ENCODE results near the gene FCRL3.
"Not testable (repeated sequence)": the region's sequence is repeated elsewhere in the genome, so short reads cannot be mapped to it uniquely, and the experiment has no call there.

FCRL3 gene

GRCh38 chr1:157700732-157701131, at the start of gene FCRL3:
TSS of gene FCRL3 (minus strand) at chr1:157700769. CDS start at chr1:157700489, 280 bp downstream.
- peaks cover 0 to 9% of the 10 kb centered on the region in 2 donors for H3K27me3 ChIP-seq (ENCODE audit: control insufficient read depth in 2 of 2, insufficient read depth in 2 of 2, low read length in 2 of 2)
- no peaks in the 10 kb centered on the region for H3K4me1 ChIP-seq (ENCODE audit: control insufficient read depth in 2 of 2, insufficient read depth in 2 of 2, low read length in 2 of 2)
- H3K4me3 ChIP-seq (ENCODE audit: low read length in 2 of 2): no peak within 1 kb of the TSS
- H3K36me3 ChIP-seq (ENCODE audit: control insufficient read depth in 2 of 2, insufficient read depth in 2 of 2, low read length in 2 of 2): no peaks in the 10 kb centered on the region
- no peak within 1 kb of the TSS for H3K9ac ChIP-seq (ENCODE audit: low read depth in 1 of 2, low read length in 2 of 2)
- no peak within 1 kb of the TSS for H3K27ac ChIP-seq (ENCODE audit: low read depth in 2 of 2, low read length in 2 of 2)
- H3K9me3 ChIP-seq (ENCODE audit: control insufficient read depth in 2 of 2, low read length in 2 of 2): no peaks in the 10 kb centered on the region

GRCh38 chr1:157748262-157748817, 47.8 kb upstream of the FCRL3 start:
- Histone ChIP-seq H3K36me3 (ENCODE audit: control insufficient read depth in 2 of 2, insufficient read depth in 2 of 2, low read length in 2 of 2) (no peaks in the 10 kb centered on the region), H3K9ac (ENCODE audit: low read depth in 1 of 2, low read length in 2 of 2) (no peak overlapping the region), H3K4me3 (ENCODE audit: low read length in 2 of 2) (no peak overlapping the region), H3K9me3 (ENCODE audit: control insufficient read depth in 2 of 2, low read length in 2 of 2) (no peaks in the 10 kb centered on the region), H3K27me3 (ENCODE audit: control insufficient read depth in 2 of 2, insufficient read depth in 2 of 2, low read length in 2 of 2) (no peaks in the 10 kb centered on the region), H3K4me1 (ENCODE audit: control insufficient read depth in 2 of 2, insufficient read depth in 2 of 2, low read length in 2 of 2) (no peaks in the 10 kb centered on the region), H3K27ac (ENCODE audit: low read depth in 2 of 2, low read length in 2 of 2) (no peak overlapping the region)

- Histone ChIP-seq H3K36me3 (ENCODE audit: control insufficient read depth in 2 of 2, insufficient read depth in 2 of 2, low read length in 2 of 2) (no peaks in the 10 kb centered on the region), H3K9me3 (ENCODE audit: control insufficient read depth in 2 of 2, low read length in 2 of 2) (no peaks in the 10 kb centered on the region), H3K27me3 (ENCODE audit: control insufficient read depth in 2 of 2, insufficient read depth in 2 of 2, low read length in 2 of 2) (no peaks in the 10 kb centered on the region), H3K9ac (ENCODE audit: low read depth in 1 of 2, low read length in 2 of 2) (no peak overlapping the region), H3K4me1 (ENCODE audit: control insufficient read depth in 2 of 2, insufficient read depth in 2 of 2, low read length in 2 of 2) (no peaks in the 10 kb centered on the region), H3K4me3 (ENCODE audit: low read length in 2 of 2) (no peak overlapping the region), H3K27ac (ENCODE audit: low read depth in 2 of 2, low read length in 2 of 2) (no peak overlapping the region)
Observed at GRCh38 chr1:157739229-157739901, 38.8 kb upstream of the FCRL3 start.

DNA sequence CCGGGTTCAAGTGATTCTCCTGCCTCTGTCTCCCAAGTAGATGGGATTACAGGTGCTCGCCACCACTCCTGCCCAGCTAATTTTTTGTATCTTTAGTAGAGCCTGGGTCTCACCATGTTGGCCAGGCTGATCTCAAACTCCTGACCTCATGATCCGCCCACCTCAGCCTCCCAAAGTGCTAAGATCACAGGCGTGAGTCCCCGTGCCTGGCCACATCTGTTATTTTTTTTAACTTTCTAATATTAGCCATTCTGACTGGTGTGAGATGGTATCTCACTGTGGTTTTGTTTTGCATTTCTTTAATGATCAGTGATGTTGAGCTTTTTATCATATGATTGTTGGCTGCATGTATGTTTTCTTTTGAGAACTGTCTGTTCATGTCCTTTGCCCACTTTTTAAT, 35.4 kb upstream of the FCRL3 start:
- not testable (repeated sequence) for H3K27ac ChIP-seq (ENCODE audit: low read depth in 2 of 2, low read length in 2 of 2); H3K36me3 ChIP-seq (ENCODE audit: control insufficient read depth in 2 of 2, insufficient read depth in 2 of 2, low read length in 2 of 2); H3K9me3 ChIP-seq (ENCODE audit: control insufficient read depth in 2 of 2, low read length in 2 of 2); H3K4me1 ChIP-seq (ENCODE audit: control insufficient read depth in 2 of 2, insufficient read depth in 2 of 2, low read length in 2 of 2); H3K27me3 ChIP-seq (ENCODE audit: control insufficient read depth in 2 of 2, insufficient read depth in 2 of 2, low read length in 2 of 2); H3K4me3 ChIP-seq (ENCODE audit: low read length in 2 of 2); H3K9ac ChIP-seq (ENCODE audit: low read depth in 1 of 2, low read length in 2 of 2)

GRCh38 chr1:157734321-157734720, 33.8 kb upstream of the FCRL3 start:
- H3K9ac ChIP-seq (ENCODE audit: low read depth in 1 of 2, low read length in 2 of 2): no peak overlapping the region
- no peaks in the 10 kb centered on the region for H3K27me3 ChIP-seq (ENCODE audit: control insufficient read depth in 2 of 2, insufficient read depth in 2 of 2, low read length in 2 of 2)
- H3K4me1 ChIP-seq (ENCODE audit: control insufficient read depth in 2 of 2, insufficient read depth in 2 of 2, low read length in 2 of 2): no peaks in the 10 kb centered on the region
- no peaks in the 10 kb centered on the region for H3K9me3 ChIP-seq (ENCODE audit: control insufficient read depth in 2 of 2, low read length in 2 of 2)
- H3K4me3 ChIP-seq (ENCODE audit: low read length in 2 of 2): no peak overlapping the region
- H3K27ac ChIP-seq (ENCODE audit: low read depth in 2 of 2, low read length in 2 of 2): no peak overlapping the region
- no peaks in the 10 kb centered on the region for H3K36me3 ChIP-seq (ENCODE audit: control insufficient read depth in 2 of 2, insufficient read depth in 2 of 2, low read length in 2 of 2)

DNA sequence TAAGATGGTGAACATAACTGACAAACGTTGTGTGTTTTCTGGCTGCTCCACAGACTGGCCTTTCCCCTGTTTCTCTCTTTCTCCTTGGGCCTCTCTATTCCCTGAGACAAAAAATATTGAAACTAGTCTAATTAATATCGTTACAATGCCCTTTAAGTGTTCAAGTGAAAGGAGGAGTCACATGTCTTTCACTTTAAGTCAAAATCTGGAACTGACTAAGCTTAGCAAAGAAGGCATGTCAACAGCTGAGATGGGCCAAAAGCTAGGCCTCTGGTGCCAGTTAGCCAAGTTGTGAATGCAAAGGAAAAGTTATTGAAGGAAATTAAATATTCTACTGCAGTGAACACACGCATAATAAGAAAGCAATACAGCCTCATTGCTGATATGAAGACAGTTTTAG, 32.2 kb upstream of the FCRL3 start:
- H3K4me3 ChIP-seq (ENCODE audit: low read length in 2 of 2): no peak overlapping the region
- H3K27ac ChIP-seq (ENCODE audit: low read depth in 2 of 2, low read length in 2 of 2): no peak overlapping the region
- H3K36me3 ChIP-seq (ENCODE audit: control insufficient read depth in 2 of 2, insufficient read depth in 2 of 2, low read length in 2 of 2): no peaks in the 10 kb centered on the region
- no peaks in the 10 kb centered on the region for H3K9me3 ChIP-seq (ENCODE audit: control insufficient read depth in 2 of 2, low read length in 2 of 2)
- no peaks in the 10 kb centered on the region for H3K27me3 ChIP-seq (ENCODE audit: control insufficient read depth in 2 of 2, insufficient read depth in 2 of 2, low read length in 2 of 2)
- no peak overlapping the region for H3K9ac ChIP-seq (ENCODE audit: low read depth in 1 of 2, low read length in 2 of 2)
- no peaks in the 10 kb centered on the region for H3K4me1 ChIP-seq (ENCODE audit: control insufficient read depth in 2 of 2, insufficient read depth in 2 of 2, low read length in 2 of 2)

DNA sequence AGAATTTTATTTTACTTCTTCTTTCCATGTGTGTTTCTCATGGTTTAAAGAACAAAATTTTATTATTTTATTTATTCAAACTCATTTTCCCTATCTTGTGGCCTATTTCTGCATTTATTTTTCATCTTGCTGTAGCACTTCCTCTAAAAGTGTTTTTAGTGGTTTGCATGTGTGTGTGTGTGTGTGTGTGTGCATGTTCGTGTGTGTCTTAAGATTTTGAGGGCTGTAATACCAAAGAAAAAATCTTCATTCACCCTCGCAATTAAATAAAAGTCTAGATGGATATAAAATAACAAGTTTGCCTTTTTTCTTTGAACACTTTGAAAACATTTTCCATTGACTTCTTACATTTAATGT, 24.6 kb upstream of the FCRL3 start:
- H3K4me1 ChIP-seq (ENCODE audit: control insufficient read depth in 2 of 2, insufficient read depth in 2 of 2, low read length in 2 of 2): no peaks in the 10 kb centered on the region
- no peak overlapping the region for H3K4me3 ChIP-seq (ENCODE audit: low read length in 2 of 2)
- H3K9ac ChIP-seq (ENCODE audit: low read depth in 1 of 2, low read length in 2 of 2): no peak overlapping the region
- no peaks in the 10 kb centered on the region for H3K36me3 ChIP-seq (ENCODE audit: control insufficient read depth in 2 of 2, insufficient read depth in 2 of 2, low read length in 2 of 2)
- peaks cover 0 to 7% of the 10 kb centered on the region in 2 donors for H3K9me3 ChIP-seq (ENCODE audit: control insufficient read depth in 2 of 2, low read length in 2 of 2)
- no peaks in the 10 kb centered on the region for H3K27me3 ChIP-seq (ENCODE audit: control insufficient read depth in 2 of 2, insufficient read depth in 2 of 2, low read length in 2 of 2)
- H3K27ac ChIP-seq (ENCODE audit: low read depth in 2 of 2, low read length in 2 of 2): no peak overlapping the region

- Histone ChIP-seq H3K36me3 (ENCODE audit: control insufficient read depth in 2 of 2, insufficient read depth in 2 of 2, low read length in 2 of 2) (no peaks in the 10 kb centered on the region), H3K27me3 (ENCODE audit: control insufficient read depth in 2 of 2, insufficient read depth in 2 of 2, low read length in 2 of 2) (no peaks in the 10 kb centered on the region), H3K9ac (ENCODE audit: low read depth in 1 of 2, low read length in 2 of 2) (no peak overlapping the region), H3K27ac (ENCODE audit: low read depth in 2 of 2, low read length in 2 of 2) (peak overlapping the region in 1 of 2 donors; percentile 41), H3K4me1 (ENCODE audit: control insufficient read depth in 2 of 2, insufficient read depth in 2 of 2, low read length in 2 of 2) (no peaks in the 10 kb centered on the region), H3K9me3 (ENCODE audit: control insufficient read depth in 2 of 2, low read length in 2 of 2) (peaks cover 0 to 7% of the 10 kb centered on the region in 2 donors), H3K4me3 (ENCODE audit: low read length in 2 of 2) (no peak overlapping the region)
Observed at GRCh38 chr1:157724537-157725220, 24.1 kb upstream of the FCRL3 start.

- peaks cover 0 to 7% of the 10 kb centered on the region in 2 donors for H3K9me3 ChIP-seq (ENCODE audit: control insufficient read depth in 2 of 2, low read length in 2 of 2)
- H3K4me3 ChIP-seq (ENCODE audit: low read length in 2 of 2): no peak overlapping the region
- no peak overlapping the region for H3K9ac ChIP-seq (ENCODE audit: low read depth in 1 of 2, low read length in 2 of 2)
- no peaks in the 10 kb centered on the region for H3K4me1 ChIP-seq (ENCODE audit: control insufficient read depth in 2 of 2, insufficient read depth in 2 of 2, low read length in 2 of 2)
- no peaks in the 10 kb centered on the region for H3K27me3 ChIP-seq (ENCODE audit: control insufficient read depth in 2 of 2, insufficient read depth in 2 of 2, low read length in 2 of 2)
- no peaks in the 10 kb centered on the region for H3K36me3 ChIP-seq (ENCODE audit: control insufficient read depth in 2 of 2, insufficient read depth in 2 of 2, low read length in 2 of 2)
- no peak overlapping the region for H3K27ac ChIP-seq (ENCODE audit: low read depth in 2 of 2, low read length in 2 of 2)
Observed at GRCh38 chr1:157723157-157723556, 22.6 kb upstream of the FCRL3 start.

- no peak overlapping the region for H3K4me3 ChIP-seq (ENCODE audit: low read length in 2 of 2)
- no peaks in the 10 kb centered on the region for H3K27me3 ChIP-seq (ENCODE audit: control insufficient read depth in 2 of 2, insufficient read depth in 2 of 2, low read length in 2 of 2)
- no peaks in the 10 kb centered on the region for H3K36me3 ChIP-seq (ENCODE audit: control insufficient read depth in 2 of 2, insufficient read depth in 2 of 2, low read length in 2 of 2)
- no peak overlapping the region for H3K9ac ChIP-seq (ENCODE audit: low read depth in 1 of 2, low read length in 2 of 2)
- H3K9me3 ChIP-seq (ENCODE audit: control insufficient read depth in 2 of 2, low read length in 2 of 2): peaks cover 0 to 7% of the 10 kb centered on the region in 2 donors
- H3K4me1 ChIP-seq (ENCODE audit: control insufficient read depth in 2 of 2, insufficient read depth in 2 of 2, low read length in 2 of 2): no peaks in the 10 kb centered on the region
- H3K27ac ChIP-seq (ENCODE audit: low read depth in 2 of 2, low read length in 2 of 2): no peak overlapping the region
Observed at GRCh38 chr1:157721985-157722384, 21.4 kb upstream of the FCRL3 start.

Measured in mucosa of rectum (tissue), 2 donors.